Thyroid gland (tissue), 4 donors: ENCODE measurements around the gene PXMP4.

ENCODE experiments used
- POLR2A ChIP-seq, 2 donors: fragments of 450-650 bp; IDR thresholded peaks; one replicate each; pipeline ENCODE4 v1.6.1; 2017; ENCODE audit warnings: antibody characterized with exemption in 2 of 2, mild to moderate bottlenecking in 2 of 2, moderate library complexity in 1 of 2
- TF ChIP-seq, protein P1 (sequence below), 6 experiments: fragments of 200-600 bp in 3 of 6; fragments of 450-650 bp in 3 of 6; sonication (generic) in 3 of 6; IDR thresholded peaks; one replicate each; pipeline ENCODE4 v1.5.1; 2016 to 2019; ENCODE audit warnings: antibody characterized with exemption in 6 of 6, mild to moderate bottlenecking in 2 of 6, inconsistent platforms in 1 of 6, moderate library complexity in 1 of 6

DNA sequence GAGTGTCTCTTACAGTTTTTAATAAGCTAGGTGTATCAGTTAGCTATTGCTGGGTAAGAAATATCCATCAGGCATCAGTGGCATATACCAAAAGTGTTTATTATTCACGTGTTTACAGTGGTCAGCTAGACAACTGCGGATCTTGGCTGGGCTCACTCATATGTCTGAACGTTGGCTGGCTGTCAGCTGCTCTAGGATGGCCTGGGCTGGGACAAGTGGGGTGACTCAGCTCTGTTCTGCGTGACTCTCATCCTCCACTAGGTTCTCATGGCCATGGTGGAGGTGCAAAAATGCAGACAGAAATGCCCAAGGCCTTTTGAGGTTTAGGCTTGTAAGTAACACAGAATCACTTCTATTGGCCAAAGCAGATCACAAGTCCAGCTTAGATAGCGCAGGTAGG is 33.7 kb upstream of the PXMP4 start:
- TF ChIP-seq, protein P1, sequence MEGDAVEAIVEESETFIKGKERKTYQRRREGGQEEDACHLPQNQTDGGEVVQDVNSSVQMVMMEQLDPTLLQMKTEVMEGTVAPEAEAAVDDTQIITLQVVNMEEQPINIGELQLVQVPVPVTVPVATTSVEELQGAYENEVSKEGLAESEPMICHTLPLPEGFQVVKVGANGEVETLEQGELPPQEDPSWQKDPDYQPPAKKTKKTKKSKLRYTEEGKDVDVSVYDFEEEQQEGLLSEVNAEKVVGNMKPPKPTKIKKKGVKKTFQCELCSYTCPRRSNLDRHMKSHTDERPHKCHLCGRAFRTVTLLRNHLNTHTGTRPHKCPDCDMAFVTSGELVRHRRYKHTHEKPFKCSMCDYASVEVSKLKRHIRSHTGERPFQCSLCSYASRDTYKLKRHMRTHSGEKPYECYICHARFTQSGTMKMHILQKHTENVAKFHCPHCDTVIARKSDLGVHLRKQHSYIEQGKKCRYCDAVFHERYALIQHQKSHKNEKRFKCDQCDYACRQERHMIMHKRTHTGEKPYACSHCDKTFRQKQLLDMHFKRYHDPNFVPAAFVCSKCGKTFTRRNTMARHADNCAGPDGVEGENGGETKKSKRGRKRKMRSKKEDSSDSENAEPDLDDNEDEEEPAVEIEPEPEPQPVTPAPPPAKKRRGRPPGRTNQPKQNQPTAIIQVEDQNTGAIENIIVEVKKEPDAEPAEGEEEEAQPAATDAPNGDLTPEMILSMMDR (IDR thresholded peaks at IDR 0.05) = no peak
- TF ChIP-seq POLR2A (IDR thresholded peaks at IDR 0.05) = no peak
